Dendritic cell treated with granulocyte-macrophage colony-stimulating factor and Interleukin-4, amounts not matched to agents 40 ng/mL and 50 ng/mL, for 4 days (primary cell): ENCODE data around the gene SMIM10L1.
A peak's percentile ranks its signal among the peaks of the same experiment; 100 is the strongest.

ENCODE experiments used
- H3K27ac Mint-ChIP-seq: one replicate; pipeline ENCODE4 v1.8.0; 2022; ENCODE audit warnings: mild to moderate bottlenecking, mixed read lengths
- H3K27me3 Mint-ChIP-seq: one replicate; pipeline ENCODE4 v1.8.0; 2022; ENCODE audit warnings: mild to moderate bottlenecking, mixed read lengths
- H3K36me3 Mint-ChIP-seq: one replicate; pipeline ENCODE4 v1.8.0; 2022; ENCODE audit warnings: low read depth, mixed read lengths
- H3K4me1 Mint-ChIP-seq: one replicate; pipeline ENCODE4 v1.8.0; 2022; ENCODE audit warnings: low read depth, mixed read lengths
- H3K4me3 Mint-ChIP-seq: one replicate; pipeline ENCODE4 v1.8.0; 2022; ENCODE audit warnings: mild to moderate bottlenecking, moderate library complexity, mixed read lengths
- H3K9me3 Mint-ChIP-seq: one replicate; pipeline ENCODE4 v1.8.0; 2022; ENCODE audit warnings: mixed read lengths
- intact Hi-C: fragments of 100-400 bp; cut with micrococcal nuclease; formaldehyde crosslinking; loops from one replicate; pipeline ENCODE4 v1.15.0; 2022

The SMIM10L1 gene

GRCh38 chr12:11162502-11162901, 8.5 kb upstream of the SMIM10L1 start:
- no peaks in the 10 kb centered on the region for H3K9me3 Mint-ChIP-seq
- peaks cover 31% of the 10 kb centered on the region for H3K4me1 Mint-ChIP-seq
- peaks cover 42% of the 10 kb centered on the region for H3K36me3 Mint-ChIP-seq
- H3K4me3 Mint-ChIP-seq, result no peak overlapping the region
- intact Hi-C loops, result no loop called here
- H3K27me3 Mint-ChIP-seq, result no peaks in the 10 kb centered on the region
- H3K27ac Mint-ChIP-seq, result no peak overlapping the region

GRCh38 chr12:11164384-11164783, 6.6 kb upstream of the SMIM10L1 start:
- Mint-ChIP-seq H3K27ac (no peak overlapping the region), H3K4me1 (peaks cover 47% of the 10 kb centered on the region), H3K27me3 (no peaks in the 10 kb centered on the region), H3K9me3 (no peaks in the 10 kb centered on the region), H3K4me3 (no peak overlapping the region), H3K36me3 (peaks cover 44% of the 10 kb centered on the region)
- intact Hi-C loops, result no loop called here

GRCh38 chr12:11166300-11166699, 4.7 kb upstream of the SMIM10L1 start:
- Mint-ChIP-seq H3K9me3 (no peaks in the 10 kb centered on the region), H3K4me3 (no peak overlapping the region), H3K27me3 (no peaks in the 10 kb centered on the region), H3K36me3 (peaks cover 43% of the 10 kb centered on the region), H3K27ac (no peak overlapping the region), H3K4me1 (peaks cover 55% of the 10 kb centered on the region)
- intact Hi-C loops, result no loop called here

- Mint-ChIP-seq H3K27me3 (no peaks in the 10 kb centered on the region), H3K4me3 (peak overlapping the region; percentile 99), H3K36me3 (peaks cover 31% of the 10 kb centered on the region), H3K27ac (peak overlapping the region; percentile 100), H3K9me3 (no peaks in the 10 kb centered on the region), H3K4me1 (peaks cover 47% of the 10 kb centered on the region)
- intact Hi-C loops, result loop anchor here (1.0 kb wide), 1 partner anchor 316 kb away; no protein-coding TSS in a partner anchor
Observed at GRCh38 chr12:11170810-11171144, 217 bp upstream of the SMIM10L1 start.

- peak overlapping the region; percentile 99 for H3K4me3 Mint-ChIP-seq
- H3K27ac Mint-ChIP-seq, result peak overlapping the region; percentile 100
- H3K4me1 Mint-ChIP-seq, result peaks cover 48% of the 10 kb centered on the region
- intact Hi-C loops, result loop anchor here (1.0 to 2.0 kb wide), 2 partner anchors 314 to 421 kb away; no protein-coding TSS in a partner anchor
- H3K27me3 Mint-ChIP-seq, result no peaks in the 10 kb centered on the region
- no peaks in the 10 kb centered on the region for H3K9me3 Mint-ChIP-seq
- H3K36me3 Mint-ChIP-seq, result peaks cover 26% of the 10 kb centered on the region
Observed at GRCh38 chr12:11171969-11172675, 1.1 kb downstream of the SMIM10L1 start.

- H3K4me3 Mint-ChIP-seq, result no peak overlapping the region
- peaks cover 19% of the 10 kb centered on the region for H3K36me3 Mint-ChIP-seq
- peaks cover 34% of the 10 kb centered on the region for H3K4me1 Mint-ChIP-seq
- H3K27me3 Mint-ChIP-seq, result no peaks in the 10 kb centered on the region
- H3K27ac Mint-ChIP-seq, result no peak overlapping the region
- no peaks in the 10 kb centered on the region for H3K9me3 Mint-ChIP-seq
- intact Hi-C loops, result no loop called here
Observed at GRCh38 chr12:11174022-11174421, 3.0 kb downstream of the SMIM10L1 start.

- Mint-ChIP-seq H3K27me3 (no peaks in the 10 kb centered on the region), H3K27ac (no peak overlapping the region), H3K9me3 (no peaks in the 10 kb centered on the region), H3K36me3 (no peaks in the 10 kb centered on the region), H3K4me3 (no peak overlapping the region), H3K4me1 (peaks cover 7% of the 10 kb centered on the region)
- intact Hi-C loops, result no loop called here
Observed at GRCh38 chr12:11178250-11178649, 7.3 kb downstream of the SMIM10L1 start.

GRCh38 chr12:11182529-11182928, 11.5 kb downstream of the SMIM10L1 start:
- intact Hi-C loops, result no loop called here
- Mint-ChIP-seq H3K9me3 (no peaks in the 10 kb centered on the region), H3K27ac (no peak overlapping the region)

GRCh38 chr12:11183011-11183410, 12.0 kb downstream of the SMIM10L1 start:
- Mint-ChIP-seq H3K4me3 (no peak overlapping the region), H3K27me3 (no peaks in the 10 kb centered on the region), H3K9me3 (no peaks in the 10 kb centered on the region), H3K27ac (no peak overlapping the region), H3K36me3 (no peaks in the 10 kb centered on the region), H3K4me1 (no peaks in the 10 kb centered on the region)
- intact Hi-C loops, result no loop called here

More at GRCh38 chr12:11182529-11182928, 11.5 kb downstream of the SMIM10L1 start:
- Mint-ChIP-seq H3K4me3 (no peak overlapping the region), H3K36me3 (no peaks in the 10 kb centered on the region), H3K4me1 (no peaks in the 10 kb centered on the region), H3K27me3 (no peaks in the 10 kb centered on the region)

- Mint-ChIP-seq H3K4me3 (no peak within 1 kb of the TSS), H3K4me1 (no peaks in the 10 kb centered on the region), H3K36me3 (no peaks in the 10 kb centered on the region), H3K27me3 (no peaks in the 10 kb centered on the region), H3K27ac (no peak within 1 kb of the TSS), H3K9me3 (no peaks in the 10 kb centered on the region)
- intact Hi-C loops, result no loop called here
Observed at GRCh38 chr12:11186837-11187236, 15.8 kb downstream of the SMIM10L1 start, which contains the start of gene TAS2R42. TAS2R42 (minus strand) TSS chr12:11186937; CDS start chr12:11186937, 0 bp downstream.

GRCh38 chr12:11202811-11203210, 31.8 kb downstream of the SMIM10L1 start:
- Mint-ChIP-seq H3K27me3 (no peaks in the 10 kb centered on the region), H3K4me3 (no peak overlapping the region), H3K4me1 (peaks cover 7% of the 10 kb centered on the region), H3K9me3 (peaks cover 24% of the 10 kb centered on the region), H3K36me3 (peaks cover 5% of the 10 kb centered on the region), H3K27ac (no peak overlapping the region)
- intact Hi-C loops, result no loop called here

- peaks cover 24% of the 10 kb centered on the region for H3K9me3 Mint-ChIP-seq
- H3K4me1 Mint-ChIP-seq, result peaks cover 7% of the 10 kb centered on the region
- no peak overlapping the region for H3K27ac Mint-ChIP-seq
- no peak overlapping the region for H3K4me3 Mint-ChIP-seq
- no peaks in the 10 kb centered on the region for H3K27me3 Mint-ChIP-seq
- intact Hi-C loops, result no loop called here
- peaks cover 5% of the 10 kb centered on the region for H3K36me3 Mint-ChIP-seq
Observed at GRCh38 chr12:11204173-11204572, 33.2 kb downstream of the SMIM10L1 start.

- intact Hi-C loops, result no loop called here
- H3K4me3 Mint-ChIP-seq, result no peak overlapping the region
- H3K27me3 Mint-ChIP-seq, result no peaks in the 10 kb centered on the region
Observed at GRCh38 chr12:11209113-11209512, 38.1 kb downstream of the SMIM10L1 start.

More at GRCh38 chr12:11209113-11209512, 38.1 kb downstream of the SMIM10L1 start:
- peaks cover 5% of the 10 kb centered on the region for H3K36me3 Mint-ChIP-seq
- H3K9me3 Mint-ChIP-seq, result peaks cover 22% of the 10 kb centered on the region
- peaks cover 7% of the 10 kb centered on the region for H3K4me1 Mint-ChIP-seq
- no peak overlapping the region for H3K27ac Mint-ChIP-seq
